DMS53 (cell line): Measurements from ENCODE around the gene FADS3.

ENCODE experiments used
- DNase-seq: peaks from one replicate; lab custom pipeline; 2025; lab: John Stamatoyannopoulos, UW

Gene FADS3, protein sequence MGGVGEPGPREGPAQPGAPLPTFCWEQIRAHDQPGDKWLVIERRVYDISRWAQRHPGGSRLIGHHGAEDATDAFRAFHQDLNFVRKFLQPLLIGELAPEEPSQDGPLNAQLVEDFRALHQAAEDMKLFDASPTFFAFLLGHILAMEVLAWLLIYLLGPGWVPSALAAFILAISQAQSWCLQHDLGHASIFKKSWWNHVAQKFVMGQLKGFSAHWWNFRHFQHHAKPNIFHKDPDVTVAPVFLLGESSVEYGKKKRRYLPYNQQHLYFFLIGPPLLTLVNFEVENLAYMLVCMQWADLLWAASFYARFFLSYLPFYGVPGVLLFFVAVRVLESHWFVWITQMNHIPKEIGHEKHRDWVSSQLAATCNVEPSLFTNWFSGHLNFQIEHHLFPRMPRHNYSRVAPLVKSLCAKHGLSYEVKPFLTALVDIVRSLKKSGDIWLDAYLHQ

DNA sequence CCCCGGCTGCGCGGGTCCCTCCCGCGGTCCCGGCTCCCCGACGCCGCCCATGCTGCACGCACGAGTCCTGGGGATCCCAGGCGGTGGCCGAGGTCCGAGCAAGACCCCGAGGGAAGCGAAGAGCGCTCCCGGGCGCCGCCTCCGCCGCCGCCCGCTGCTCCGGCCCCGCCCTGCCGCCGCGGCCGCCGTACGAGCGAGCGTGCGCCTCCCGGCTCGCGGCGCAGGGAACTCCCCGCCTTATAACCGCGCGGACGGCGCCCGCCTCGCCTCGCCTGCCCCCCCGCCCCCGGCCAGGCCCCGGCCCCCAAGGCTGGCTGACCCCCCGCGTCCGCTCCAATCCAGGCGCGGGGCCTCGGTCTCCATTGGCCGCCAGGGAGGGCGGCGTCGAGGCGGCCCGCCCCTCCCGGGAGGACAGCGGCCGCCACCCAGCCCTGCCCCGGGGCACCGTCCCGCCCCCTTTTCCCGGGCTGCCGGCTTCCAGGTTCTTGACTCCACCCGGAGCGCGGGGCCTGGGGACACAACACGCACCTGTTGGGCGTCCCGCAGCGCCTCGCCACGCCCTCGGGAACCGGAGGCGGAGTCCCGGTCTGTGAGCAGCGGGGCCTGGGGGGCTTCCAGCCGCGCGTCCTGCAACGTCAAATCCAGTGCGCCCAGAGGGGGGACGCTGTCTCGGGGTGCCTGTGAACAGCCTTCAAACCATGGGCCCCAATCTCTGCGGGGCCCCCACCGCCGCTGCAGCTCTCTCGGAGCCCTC, at the start of gene FADS3:
FADS3 (minus strand) TSS at position 215 of the 754 bp plus-strand sequence; CDS start at position 51, 164 bp downstream.
- peak; percentile 97 for DNase-seq

DNA sequence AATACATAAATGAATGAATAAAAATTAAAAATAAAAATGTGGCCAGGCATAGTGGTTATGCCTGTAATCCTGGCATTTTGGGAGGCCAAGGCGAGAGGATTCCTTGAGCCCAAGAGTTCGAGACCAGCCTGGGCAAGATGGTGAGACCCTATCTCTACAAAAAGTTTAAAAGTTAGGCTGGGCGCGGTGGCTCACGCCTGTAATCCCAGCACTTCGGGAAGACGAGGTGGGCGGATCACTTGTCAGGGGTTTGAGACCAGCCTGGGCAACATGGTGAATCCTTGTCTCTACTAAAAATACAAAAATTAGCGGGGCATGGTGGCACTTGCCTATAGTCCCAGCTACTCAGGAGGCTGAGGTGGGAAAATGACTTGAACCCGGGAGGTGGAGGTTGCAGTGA, 49.1 kb upstream of the FADS3 start:
- no peak for DNase-seq

DNA sequence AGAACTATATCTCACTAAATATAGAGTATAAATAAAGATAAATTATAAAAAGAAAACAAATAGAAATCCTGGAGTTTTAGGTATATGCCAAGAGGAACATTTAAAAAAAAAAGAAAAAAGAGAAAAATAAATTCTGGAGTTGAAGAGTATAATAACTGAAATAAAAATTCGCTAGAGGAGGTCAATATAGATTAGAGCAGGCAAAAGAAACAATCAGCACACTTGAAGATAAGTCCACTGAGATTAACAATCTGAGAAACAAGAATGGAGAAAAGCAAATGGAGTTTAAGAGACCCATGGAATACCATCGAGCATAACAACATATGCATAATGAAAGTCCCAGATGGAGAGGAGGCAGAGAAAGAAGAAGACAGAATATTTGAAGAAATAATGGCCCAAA, 44.5 kb upstream of the FADS3 start:
- DNase-seq, result no peak

DNA sequence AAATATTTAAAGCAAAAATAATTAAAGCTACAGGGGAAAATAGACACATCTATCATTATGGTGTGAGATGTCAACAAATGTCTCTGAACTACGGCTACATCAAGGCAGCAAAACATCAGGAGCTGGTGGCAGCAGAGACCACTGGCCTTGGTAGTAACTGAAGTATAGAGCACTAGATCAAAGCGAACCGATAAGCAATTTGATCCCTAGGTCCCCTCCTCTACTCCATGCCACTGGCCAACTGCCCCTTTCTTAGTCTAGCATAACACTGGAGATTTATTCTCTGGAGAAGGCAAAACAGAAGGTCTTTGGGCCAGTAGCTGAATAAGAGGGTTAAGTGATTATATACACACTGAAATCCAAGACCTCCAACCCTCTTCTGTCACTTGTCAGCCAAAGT, 39.6 kb upstream of the FADS3 start:
- no peak for DNase-seq

DNA sequence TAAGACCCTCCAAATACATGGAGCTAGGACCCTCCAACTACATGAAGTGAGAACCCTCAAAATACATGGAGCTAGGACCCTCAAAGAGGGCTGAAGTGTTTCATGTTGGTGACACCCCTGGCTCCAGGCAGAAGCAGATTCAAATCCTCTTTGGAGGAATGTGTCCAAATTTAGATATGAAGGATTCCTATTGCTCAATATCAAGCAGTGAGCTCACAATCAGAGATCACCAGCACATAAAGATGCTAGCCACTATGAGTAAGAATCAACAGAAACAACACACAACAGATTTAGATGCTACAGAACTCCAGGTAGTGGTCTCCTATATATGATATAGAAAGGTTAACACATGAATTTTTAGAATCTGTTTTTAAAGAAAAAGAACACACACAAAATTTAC, 37.3 kb upstream of the FADS3 start:
- DNase-seq, result no peak

DNA sequence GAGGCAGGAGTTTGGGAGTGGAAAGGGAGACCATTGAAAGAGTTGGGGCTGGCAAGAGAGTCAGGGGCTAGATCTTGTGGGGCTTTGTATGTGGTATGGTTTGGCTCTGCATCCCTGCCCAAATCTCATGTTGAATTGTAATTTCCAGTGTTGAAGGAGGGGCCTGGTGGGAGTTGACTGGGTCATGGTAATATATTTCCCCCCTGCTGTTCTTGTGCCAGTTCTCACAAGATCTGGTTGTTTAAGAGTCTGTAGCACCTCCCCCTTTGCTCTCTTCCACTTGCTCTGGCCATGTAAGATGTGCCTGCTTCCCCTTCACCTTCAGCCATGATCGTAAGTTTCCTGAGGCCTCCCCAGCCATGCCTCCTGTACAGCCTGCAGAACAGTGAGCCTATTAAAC, 36.2 kb upstream of the FADS3 start:
- DNase-seq, result no peak

DNA sequence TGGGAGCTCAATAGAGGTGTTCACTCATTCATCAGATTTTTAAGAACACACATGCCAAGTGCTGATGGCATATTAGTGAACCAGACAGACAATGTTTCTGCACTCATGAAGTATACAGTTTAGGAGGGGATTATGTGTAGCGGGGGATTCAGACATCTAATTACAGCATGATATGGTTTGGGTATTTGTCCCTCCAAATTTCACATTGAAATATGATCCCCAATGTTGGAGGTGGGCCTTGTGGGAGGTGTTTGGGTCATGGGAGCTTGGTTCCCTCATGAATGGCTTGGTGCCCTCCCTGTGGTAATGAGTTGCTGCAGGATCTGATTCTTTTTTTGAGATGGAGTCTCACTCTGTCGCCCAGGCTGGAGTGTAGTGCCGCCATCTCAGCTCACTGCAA, 34.9 kb upstream of the FADS3 start:
- DNase-seq, result no peak

DNA sequence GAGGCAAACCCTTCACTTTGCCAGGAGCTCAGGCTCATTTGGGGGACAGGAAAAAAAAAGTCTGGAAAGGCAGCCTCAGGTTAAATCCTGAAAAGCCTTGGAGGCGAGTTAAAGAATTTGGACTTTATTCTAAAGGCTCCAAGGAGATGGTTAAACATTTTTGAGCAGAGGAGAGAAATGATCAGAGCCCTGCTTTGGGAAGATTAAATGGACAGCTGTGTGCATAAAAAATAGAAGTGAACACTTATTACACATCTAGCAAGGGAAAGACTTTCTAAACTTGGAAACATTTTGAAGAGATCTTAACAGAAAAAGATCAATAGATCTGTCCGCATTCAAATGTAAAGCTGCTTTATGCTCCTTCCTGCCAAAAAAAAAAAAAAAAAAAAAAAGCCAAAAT, 34.4 kb upstream of the FADS3 start:
- DNase-seq, result no peak

DNA sequence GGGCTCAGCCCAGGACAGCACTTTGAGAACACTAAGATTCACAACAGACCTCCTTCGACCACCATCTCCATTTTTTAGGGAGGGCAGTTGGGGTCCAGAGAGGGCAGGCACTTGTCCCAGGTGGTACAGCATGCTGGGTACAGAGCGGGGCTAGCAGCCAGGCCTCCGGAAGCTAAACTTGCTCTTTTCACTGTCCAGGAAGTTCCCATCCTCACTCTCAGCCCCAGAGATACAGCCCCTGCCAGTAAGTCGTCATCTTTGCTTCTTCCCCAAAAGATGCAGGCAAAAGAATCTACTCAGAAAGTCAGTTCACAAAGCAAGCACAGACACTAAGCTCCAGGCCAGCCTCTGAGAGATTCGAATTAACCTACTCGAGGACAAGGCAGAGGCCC, 32.7 kb upstream of the FADS3 start:
- no peak for DNase-seq

DNA sequence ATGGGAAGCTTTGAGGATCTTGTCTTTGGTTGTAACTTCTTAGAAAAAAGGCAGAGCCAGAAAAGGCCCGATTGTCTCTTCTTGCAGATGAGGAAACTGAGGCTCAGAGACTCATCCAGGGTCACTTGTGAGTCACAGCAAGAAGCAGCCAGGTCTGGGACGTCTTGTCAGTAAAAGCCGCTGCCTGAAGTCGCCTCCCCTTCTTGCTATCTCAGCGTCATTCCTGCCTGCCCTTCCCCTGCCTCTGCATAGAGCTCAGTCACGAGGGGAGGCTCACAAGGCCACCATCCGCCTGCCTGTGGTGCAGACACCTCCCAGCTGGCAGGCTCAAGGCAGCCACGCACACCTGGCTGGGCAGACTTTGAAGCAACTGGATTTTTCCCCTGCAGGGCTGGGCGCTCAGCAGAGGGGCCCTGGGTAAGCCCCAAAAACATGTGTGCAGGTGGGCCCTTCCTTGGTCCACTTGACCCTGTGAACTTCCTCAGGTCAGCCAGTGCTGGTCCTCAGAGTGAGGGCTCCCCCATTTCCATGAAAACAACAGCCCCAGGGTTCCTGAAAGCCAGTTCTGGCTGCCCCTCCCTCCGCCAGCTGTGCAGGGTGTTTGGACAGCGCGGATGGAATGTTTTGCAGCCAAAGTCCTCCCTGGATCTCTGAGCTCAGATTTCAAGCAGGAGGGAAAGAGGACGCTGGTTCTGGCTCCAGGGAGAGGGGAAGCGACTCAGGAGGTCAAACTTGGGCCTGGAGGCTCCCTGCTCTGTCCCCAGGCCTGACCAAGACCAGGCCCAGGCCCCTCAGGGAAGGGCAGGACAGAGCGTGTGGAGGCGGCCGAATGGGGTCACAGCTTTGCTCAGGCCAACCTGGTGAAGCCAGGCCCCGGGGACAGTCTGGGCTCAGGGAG, 32.1 kb upstream of the FADS3 start:
- no peak for DNase-seq

DNA sequence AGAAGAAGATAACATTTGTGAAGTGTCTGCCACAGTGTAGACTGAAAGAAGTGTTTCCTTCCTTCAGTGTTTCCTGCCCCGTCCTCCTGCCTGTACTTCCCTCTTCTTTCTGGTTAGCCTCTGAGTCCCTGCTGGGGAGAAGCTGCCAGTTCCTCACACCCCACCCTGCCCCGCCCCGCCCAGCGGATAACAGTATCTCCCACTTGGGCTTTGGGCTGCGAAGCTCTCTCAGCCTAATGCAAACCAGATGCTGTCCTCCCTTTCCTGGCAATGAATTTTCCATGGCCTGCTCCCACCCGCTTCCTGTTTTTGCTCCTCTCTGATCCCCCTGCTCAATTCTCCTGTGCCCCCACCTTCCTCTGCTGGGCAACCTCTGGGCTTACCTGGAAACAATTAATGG, 31.2 kb upstream of the FADS3 start:
- DNase-seq, result no peak

DNA sequence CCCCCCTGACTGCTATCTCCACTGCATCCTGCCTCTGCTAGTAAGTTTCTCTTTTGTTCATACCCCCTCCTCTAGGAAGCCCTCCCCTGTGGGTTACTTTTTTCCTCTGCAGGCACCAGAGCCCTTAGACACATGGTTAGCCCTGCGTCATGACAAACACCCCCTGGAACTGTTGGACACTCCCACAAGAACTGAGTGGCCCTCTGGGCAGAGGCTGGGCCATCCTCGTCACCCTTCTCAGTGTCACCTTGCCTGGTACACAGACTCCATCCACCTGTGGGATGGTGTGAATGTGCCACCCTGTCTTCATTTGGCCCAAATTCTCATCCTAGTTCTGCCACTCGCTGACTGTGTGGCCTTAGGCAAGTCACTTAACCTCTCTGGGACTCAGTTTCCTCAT, 30.1 kb upstream of the FADS3 start:
- DNase-seq, result no peak

DNA sequence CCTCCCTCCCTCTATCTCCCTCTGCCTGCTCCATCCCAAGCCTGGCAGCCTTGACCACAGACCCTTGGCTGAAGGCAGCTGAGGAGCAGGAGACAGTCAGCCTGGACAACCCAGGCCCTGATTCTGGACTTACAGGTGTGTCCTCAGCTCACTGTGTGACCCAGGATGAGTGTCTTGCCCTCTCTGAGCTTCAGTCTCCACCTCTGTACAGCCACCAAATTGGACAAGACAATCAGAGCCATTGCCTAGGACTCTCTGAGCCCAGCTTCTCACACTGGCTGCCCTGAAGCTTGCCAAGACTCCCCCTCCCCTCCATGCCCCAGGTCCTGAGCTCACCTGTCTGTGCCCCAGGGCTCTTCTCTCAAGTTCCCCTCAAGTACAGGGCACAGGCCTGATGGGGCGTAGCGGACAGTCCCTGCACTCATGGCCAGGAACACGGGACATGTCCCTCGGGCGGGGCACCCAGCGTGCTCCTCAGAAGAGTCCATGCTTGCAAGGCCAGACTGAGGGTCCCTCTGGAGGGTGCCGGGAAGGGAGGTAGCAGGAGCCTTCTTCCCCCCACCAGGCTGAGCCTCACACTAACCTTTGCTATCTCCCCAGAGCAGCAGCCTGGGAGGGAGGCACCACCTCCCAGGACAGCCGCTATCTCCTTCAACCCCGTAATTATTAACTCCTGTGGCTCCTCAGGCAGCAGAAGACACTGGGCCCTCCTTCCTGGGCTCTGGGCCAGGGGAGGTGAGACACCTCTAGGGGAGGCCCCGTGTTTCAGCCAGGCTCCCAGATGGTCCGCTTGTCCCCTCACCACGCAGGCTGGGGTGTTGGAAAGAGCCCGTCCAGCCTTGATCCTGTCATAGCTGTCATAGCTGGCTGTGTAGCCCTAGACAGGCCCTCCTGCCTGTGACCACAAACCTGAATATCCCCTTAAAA, 28.6 kb upstream of the FADS3 start:
- DNase-seq, result no peak

DNA sequence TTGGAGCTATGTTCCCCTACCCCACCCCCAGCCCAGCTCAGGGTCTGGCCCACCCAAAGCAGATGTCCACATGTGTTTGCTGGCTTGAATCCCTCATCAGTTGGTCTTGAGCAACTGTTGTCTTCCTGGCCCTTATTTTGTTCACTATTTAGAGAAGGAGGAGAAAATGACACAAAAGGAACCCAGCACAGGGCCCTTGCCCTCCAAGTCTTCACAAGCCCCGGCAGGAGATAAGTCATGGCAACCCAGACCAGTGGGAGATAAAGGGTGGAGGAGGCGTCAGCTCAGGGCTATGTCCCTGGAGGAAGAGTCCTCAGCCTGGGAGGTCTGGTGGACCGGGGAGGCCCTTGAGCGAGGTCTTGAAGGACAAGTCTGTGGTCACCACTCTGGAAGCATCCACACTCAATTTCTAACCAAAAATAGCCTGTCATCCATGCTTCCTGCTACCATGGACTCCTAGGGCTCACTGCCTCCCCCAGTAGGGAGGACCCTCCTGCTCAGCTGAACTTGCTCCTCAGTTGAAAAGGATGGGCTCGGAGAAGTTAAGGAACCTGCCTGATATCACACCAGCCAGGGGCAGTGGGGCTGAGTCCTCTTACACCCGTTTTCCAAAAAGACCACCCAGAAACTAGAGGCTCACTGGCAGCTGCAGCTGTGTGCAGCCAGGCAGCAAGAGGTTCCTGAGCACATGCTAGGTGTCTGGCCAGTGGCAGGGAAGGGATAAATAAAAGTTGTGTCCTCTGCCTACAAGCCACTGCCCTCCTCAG, 27.8 kb upstream of the FADS3 start:
- DNase-seq, result no peak

DNA sequence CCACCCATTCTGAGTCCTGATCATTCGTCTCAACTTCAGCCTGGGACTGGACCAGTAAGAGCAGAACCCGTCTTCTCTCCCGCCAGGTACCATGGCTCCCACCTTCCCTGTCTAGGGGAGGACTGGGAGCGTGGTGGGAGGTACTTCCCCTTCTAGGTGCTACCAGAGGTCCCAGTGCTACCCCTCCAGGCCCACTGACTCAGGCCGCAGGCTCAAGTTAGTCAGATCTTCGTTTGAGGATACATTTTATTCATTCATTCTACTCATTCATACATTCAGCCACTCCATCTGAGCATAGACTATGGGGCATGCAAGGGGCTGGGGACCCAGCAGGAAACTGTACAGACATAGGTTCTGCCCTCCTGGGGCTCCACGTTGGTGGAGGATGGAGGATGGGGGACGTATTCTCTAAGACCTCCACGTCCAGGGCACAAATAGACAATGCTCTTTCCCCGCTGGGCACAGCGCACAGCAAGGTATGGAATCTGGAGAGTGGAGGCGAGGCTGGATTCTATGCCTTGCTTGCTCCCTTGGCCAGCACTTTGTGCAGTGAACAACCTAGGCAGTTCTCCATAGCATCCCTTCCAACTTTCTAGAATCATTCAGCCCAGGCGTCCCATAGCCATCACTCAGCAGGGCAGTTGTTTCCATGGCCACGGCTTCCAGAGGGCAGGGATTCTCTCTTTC, 27.0 kb upstream of the FADS3 start:
- no peak for DNase-seq

DNA sequence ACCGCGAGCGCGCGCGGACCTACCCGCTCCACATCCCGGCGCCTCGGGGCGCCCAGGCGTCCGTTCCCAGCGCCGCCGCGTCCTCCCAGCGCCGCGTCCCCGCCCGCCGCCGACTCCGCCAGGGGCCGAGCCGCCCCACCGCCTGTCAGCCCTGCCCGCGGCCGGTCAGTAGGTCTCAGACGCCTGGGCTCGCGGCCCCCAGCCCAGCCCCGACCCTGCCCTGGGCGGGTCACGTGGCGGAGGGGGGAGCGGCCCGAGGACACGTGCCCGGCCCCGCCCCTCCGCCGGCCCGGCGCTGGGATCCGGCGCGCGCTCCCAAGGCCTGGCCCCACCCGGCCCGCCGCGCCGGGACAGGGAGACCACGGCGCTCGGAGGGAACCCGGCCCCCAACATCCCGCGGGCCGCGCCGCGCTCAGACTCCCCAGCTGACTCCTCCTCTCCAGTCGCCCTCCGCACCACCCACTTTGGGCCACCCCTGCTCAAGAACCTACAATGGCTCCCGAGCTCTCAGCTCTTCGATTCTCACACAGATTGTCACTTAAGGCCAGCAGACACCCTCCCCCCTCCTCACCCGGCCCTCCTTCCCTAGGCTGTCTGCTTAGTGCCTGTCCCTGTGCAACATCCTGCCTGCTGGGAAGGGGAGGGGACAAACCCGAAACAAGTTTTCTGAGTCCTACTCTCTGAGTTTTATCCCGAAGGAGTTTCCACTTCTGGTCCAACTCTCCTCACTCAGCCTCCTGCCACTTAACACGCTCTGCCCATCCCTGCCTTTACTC, 26.2 kb upstream of the FADS3 start, which contains the start of gene RAB3IL1:
RAB3IL1 (minus strand) TSS at position 233 of the 776 bp plus-strand sequence; CDS start at position 34, 199 bp downstream.
- peak; percentile 72 for DNase-seq

DNA sequence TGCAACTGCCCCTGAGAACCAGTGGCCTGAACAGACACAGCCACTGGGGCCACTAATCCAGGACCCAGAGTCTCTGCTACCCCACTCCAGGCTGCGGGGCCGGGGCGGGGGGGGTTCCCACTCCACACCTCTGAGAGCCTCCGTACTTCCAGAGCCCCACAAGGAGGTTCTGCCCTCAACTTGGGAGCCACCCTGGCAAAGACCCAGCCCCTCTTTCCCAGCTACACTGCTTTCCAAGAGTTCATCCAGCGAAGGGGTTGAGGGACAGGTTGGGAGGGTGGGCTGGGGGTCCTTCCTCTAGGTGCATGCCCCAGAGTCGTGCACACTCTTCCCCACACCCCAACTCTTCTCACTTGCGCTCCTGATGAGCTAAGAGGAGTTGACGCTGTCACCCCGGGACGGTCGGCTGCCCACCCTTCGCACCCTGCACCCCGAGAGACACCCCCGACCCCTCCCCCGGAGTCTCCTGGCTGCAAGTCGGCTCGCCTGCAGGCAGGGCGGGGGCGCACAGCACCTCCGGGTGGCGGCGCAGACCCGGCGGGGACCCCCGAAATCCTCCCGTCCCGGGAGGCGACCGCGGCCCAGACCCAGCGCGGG, 25.5 kb upstream of the FADS3 start:
- no peak for DNase-seq

DNA sequence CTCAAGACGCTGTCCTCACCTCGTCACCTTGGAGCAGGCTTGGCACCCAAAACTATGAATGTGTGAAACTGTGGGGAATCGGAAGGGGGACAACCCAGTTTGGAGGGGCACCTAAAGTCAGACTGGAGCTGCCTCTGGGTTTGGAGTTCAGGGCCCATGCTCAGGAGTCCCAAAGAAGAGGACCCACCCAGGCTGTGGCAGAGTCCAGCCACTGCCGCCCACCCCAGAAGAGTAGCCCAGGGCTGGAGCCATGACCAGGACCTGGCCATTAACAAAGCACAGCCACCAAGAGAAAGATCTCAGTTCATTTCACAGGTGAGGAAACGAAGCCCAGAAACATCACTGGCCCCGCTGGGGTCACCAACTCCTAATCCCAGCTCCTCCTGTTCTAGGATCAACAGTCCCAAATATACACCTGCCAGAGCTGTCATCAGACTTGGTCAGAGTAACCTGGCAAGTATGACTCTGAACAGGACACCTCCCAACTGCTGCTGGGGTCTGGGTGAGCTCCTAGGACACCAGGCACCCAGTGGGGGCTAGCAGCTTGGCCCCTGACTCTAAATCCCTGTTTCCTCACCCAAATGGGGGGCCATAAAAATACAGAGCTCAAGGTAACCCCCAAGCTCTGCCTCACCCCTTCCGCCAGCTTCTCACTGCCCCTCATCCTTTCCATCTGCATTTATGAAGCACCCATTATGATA, 23.3 kb upstream of the FADS3 start:
- DNase-seq, result no peak
